HFFc6 (cell line): ENCODE measurements around the gene SH3PXD2A. TPM values are rescaled to one million over a fixed set of nuclear protein-coding genes. Genes with fewer than 3 reads are reported as not detected.

Experiments used
- DNase-seq: peaks from one replicate; pipeline ENCODE4 v3.0.0-alpha.2; 2018
- H3K27ac Mint-ChIP-seq: 2 replicates; pipeline ENCODE4 v1.8.0; 2020; ENCODE audit warnings: mild to moderate bottlenecking, mixed read lengths
- H3K27me3 Mint-ChIP-seq: 2 replicates; pipeline ENCODE4 v1.8.0; 2021; ENCODE audit warnings: mild to moderate bottlenecking, moderate library complexity, mixed read lengths; ENCODE audit not compliant: insufficient read depth
- H3K36me3 Mint-ChIP-seq: 2 replicates; pipeline ENCODE4 v1.8.0; 2021; ENCODE audit warnings: low read depth, mixed read lengths
- H3K4me1 Mint-ChIP-seq: 2 replicates; pipeline ENCODE4 v1.8.0; 2020; ENCODE audit warnings: low read depth, mixed read lengths
- H3K4me3 Mint-ChIP-seq: 2 replicates; pipeline ENCODE4 v1.8.0; 2020; ENCODE audit warnings: mild to moderate bottlenecking, moderate library complexity, mixed read lengths
- H3K9me3 Mint-ChIP-seq: 2 replicates; pipeline ENCODE4 v1.8.0; 2020; ENCODE audit warnings: mild to moderate bottlenecking, mixed read lengths
- total RNA-seq, 6 experiments: library from RNA; stranded (reverse); fragmentation: NEBNext Ultra II Directional; extraction: Animal tissue kit (Norgen Biotek cat#: 25700); gene quantifications; 2 replicates in 1 of 6; 3 replicates in 5 of 6; pipeline ENCODE4 v1.2.3, GENCODE V29; 2021
- TF ChIP-seq, protein P1 (sequence below): fragments of 200-600 bp; sonication (generic); IDR thresholded peaks from 2 replicates; pipeline ENCODE4 v1.5.0; 2021; ENCODE audit warnings: antibody characterized with exemption, mild to moderate bottlenecking

The SH3PXD2A gene
- total RNA-seq, 6 experiments from 2014 or later = 75.5 to 113 (median 81.1) TPM

GRCh38 chr10:103552856-103553742 lies 302.3 kb downstream of the SH3PXD2A start:
- Mint-ChIP-seq H3K27me3 (peaks cover 57% of the 10 kb centered on the region), H3K9me3 (no peaks in the 10 kb centered on the region), H3K27ac (no peak overlapping the region), H3K4me1 (peaks cover 6% of the 10 kb centered on the region; the same call in 1 of the 2 replicates), H3K36me3 (no peaks in the 10 kb centered on the region), H3K4me3 (no peak overlapping the region)
- no peak for DNase-seq
- TF ChIP-seq, protein P1, sequence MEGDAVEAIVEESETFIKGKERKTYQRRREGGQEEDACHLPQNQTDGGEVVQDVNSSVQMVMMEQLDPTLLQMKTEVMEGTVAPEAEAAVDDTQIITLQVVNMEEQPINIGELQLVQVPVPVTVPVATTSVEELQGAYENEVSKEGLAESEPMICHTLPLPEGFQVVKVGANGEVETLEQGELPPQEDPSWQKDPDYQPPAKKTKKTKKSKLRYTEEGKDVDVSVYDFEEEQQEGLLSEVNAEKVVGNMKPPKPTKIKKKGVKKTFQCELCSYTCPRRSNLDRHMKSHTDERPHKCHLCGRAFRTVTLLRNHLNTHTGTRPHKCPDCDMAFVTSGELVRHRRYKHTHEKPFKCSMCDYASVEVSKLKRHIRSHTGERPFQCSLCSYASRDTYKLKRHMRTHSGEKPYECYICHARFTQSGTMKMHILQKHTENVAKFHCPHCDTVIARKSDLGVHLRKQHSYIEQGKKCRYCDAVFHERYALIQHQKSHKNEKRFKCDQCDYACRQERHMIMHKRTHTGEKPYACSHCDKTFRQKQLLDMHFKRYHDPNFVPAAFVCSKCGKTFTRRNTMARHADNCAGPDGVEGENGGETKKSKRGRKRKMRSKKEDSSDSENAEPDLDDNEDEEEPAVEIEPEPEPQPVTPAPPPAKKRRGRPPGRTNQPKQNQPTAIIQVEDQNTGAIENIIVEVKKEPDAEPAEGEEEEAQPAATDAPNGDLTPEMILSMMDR = no peak

DNA sequence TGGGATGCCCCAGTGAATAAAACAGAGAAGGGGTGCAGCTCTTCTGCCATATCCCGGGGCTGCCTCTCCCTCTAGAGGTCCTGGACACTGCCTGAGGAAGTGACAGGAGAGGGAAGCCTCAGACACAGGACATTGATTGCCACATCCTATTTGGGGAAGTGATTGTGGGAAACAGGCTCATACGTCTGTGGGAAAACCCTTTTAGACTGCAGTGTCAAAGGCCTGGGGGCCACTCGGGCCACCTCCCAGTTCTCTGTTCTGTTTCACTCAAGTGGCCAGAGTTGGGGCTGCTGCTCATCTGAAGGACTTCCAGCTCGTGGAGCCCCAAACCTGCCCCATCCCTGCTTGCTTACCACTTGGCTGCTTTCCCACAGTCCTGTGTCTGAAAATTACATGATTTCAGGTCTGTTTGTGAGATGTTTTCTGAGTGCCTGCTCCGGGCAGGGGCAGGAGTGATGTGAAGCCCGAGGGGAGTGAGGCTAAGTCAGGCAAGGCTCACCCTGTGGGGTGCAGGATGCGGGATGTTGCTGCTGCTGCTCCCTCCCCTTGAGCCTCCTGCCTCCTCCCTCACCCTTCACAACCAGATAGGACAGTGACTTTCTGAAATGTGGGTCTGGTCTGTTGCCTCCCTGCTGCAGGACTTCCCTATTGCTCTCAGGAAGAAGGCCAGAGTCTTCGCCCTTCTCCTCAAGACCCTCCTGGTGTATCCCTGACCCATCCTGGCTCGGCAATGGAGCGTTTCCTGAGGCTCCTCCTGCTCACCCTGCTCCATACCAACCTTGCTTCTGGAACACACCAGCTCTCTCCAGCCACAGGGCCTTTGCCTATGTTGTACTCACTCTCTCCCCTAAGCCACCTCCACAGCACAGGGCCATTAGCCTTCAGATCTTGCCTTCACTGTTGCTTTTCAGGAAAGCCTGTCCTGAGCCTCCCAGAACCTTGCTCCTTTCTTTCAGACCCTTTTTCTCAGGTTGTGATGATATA lies 303.5 kb downstream of the SH3PXD2A start:
- no peak for DNase-seq
- Mint-ChIP-seq H3K4me3 (no peak overlapping the region), H3K27me3 (peaks cover 54% of the 10 kb centered on the region), H3K4me1 (peaks cover 6% of the 10 kb centered on the region; the same call in 1 of the 2 replicates), H3K36me3 (no peaks in the 10 kb centered on the region), H3K9me3 (no peaks in the 10 kb centered on the region), H3K27ac (no peak overlapping the region)
- TF ChIP-seq, protein P1 = no peak

GRCh38 chr10:103550229-103550628 lies 305.1 kb downstream of the SH3PXD2A start:
- TF ChIP-seq, protein P1 = no peak
- no peak overlapping the region for H3K4me3 Mint-ChIP-seq
- H3K4me1 Mint-ChIP-seq = peaks cover 6% of the 10 kb centered on the region; the same call in 1 of the 2 replicates
- H3K36me3 Mint-ChIP-seq = no peaks in the 10 kb centered on the region
- peaks cover 45% of the 10 kb centered on the region for H3K27me3 Mint-ChIP-seq
- H3K9me3 Mint-ChIP-seq = no peaks in the 10 kb centered on the region
- no peak for DNase-seq
- H3K27ac Mint-ChIP-seq = no peak overlapping the region

DNA sequence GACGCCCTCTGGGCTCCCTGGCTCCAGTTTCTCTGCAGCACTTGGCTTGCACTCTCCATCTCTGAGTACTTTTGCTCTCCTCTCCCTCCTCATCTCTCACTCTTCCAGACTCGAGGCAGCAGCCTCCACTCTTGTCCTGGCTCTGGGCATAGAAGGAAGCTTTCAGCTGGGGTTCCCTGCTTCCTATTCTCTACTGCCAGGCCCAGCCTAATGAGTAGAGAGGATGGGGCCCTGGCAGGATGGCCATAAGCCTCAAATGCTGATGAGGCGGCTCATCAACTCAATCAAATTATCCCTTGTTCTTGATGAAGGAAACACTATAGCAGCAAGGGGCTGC lies 306.1 kb downstream of the SH3PXD2A start:
- no peak overlapping the region for H3K27ac Mint-ChIP-seq
- peaks cover 49% of the 10 kb centered on the region for H3K27me3 Mint-ChIP-seq
- peaks cover under 1% of the 10 kb centered on the region; the same call in 1 of the 2 replicates for H3K4me1 Mint-ChIP-seq
- H3K4me3 Mint-ChIP-seq = no peak overlapping the region
- DNase-seq = no peak
- no peaks in the 10 kb centered on the region for H3K9me3 Mint-ChIP-seq
- H3K36me3 Mint-ChIP-seq = no peaks in the 10 kb centered on the region
- TF ChIP-seq, protein P1 = no peak

DNA sequence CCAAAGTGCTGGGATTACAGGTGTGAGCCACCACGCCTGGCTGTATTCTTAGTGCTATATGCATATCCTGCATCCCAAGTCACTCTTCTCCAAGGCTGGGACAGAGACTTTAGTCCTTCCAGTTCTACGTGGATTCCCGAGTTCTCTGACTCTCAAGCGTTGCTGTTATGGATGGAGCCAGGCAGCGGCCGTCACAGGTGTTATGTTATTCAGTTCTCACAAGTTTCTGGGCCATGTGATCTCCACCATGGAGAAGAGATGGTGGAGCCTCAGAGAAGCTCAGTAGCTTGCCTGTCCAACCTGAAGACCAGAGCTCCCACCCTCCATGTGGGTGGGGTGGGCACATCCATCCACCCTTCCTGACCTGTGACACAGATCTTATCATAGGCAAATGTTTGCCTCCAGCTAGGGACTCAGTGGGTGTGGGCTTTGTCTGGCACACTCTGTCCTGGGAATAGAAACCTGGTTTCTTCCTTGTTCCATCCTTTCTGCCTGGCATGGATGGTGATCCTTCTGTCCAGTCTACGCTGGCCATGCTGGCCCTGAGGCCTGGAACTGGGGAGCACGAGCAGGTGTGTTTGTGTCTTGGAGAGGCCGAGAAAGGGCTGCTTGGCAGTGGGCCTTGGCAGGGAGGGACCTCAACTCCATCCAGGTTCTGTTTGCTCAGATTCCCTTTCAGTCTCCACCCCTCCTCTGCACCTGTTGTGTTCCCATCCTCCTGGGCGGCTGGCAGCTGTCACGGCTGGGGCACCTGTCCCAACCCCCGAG lies 306.6 kb downstream of the SH3PXD2A start:
- no peak overlapping the region for H3K4me3 Mint-ChIP-seq
- H3K9me3 Mint-ChIP-seq = no peaks in the 10 kb centered on the region
- TF ChIP-seq, protein P1 = no peak
- DNase-seq = no peak
- H3K36me3 Mint-ChIP-seq = no peaks in the 10 kb centered on the region
- H3K27ac Mint-ChIP-seq = no peak overlapping the region
- peaks cover 51% of the 10 kb centered on the region for H3K27me3 Mint-ChIP-seq
- no peaks in the 10 kb centered on the region for H3K4me1 Mint-ChIP-seq
